Activated CD4-positive, alpha-beta T cell treated with anti-CD3 and anti-CD28 coated beads, Interleukin-10, Interleukin-2, amounts not matched to agents 100 ng/mL and 50 ng/mL, durations not matched to agents 16 hours and 8 hours (primary cell): ENCODE data around the gene CFAP77.
A peak's percentile ranks its signal among the peaks of the same experiment; 100 is the strongest.

Experiments used
- DNase-seq: peaks from one replicate; pipeline ENCODE4 v3.0.0-alpha.2; 2020

The CFAP77 gene

DNA sequence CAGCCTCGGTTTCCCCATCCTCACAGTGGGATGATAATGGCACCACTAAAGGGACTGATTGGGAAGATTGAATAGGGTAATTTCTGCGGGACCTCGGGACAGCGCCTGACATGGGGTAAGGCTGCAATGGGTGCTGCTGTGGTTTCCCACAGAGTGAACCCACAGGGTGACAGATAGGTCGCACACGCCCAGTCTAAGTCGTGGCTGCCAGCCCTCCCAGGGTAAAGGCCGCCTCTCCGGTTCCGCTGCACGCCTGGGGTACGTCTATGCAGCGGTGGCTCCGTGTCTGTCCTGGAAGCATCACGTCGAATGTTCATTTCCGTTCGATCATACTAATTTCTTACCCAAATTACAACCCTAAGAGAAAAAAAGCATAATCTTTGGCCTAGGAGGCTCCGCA, 631 bp downstream of the CFAP77 start:
- peak; percentile 5 for DNase-seq

DNA sequence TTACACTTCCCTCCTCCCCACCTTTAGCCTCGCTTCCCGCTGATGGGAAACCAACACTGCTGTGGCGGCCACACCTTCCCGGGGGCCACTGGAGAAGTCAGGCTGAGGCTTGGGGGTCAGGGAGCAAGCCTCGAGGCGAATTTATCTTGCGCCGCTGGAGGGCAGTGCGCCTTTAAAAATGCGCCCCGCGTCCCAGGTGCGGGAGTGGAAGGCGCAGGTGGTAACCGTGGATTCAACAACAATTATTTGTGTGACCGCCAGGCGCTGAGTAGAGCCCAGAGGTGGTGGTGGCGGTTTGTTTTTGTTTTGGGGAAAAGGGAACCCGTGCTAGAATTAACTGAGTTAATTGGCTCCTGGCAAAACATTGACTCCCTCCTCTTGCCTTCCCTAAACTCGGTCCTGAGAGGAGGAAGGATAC, 1.1 kb downstream of the CFAP77 start:
- peak; percentile 72 for DNase-seq

DNA sequence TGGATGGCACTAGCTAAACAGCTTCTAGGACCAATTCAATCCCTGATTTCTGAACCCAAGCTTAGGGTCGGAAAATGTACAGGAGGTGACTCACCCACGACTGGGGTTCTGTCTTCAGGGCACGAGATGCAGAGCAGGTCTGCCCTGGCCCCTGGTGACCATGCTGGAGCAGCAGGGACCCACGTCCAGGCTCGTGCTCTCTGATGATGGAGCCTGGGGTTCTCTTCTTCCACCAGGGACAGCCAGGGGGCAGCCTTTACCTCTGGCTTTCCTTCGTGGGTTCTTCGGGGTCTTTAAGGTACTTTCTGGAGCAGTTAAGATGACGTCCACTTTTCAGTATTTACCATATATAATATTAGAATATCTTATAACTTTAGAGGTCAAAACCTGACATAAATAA, 2.1 kb downstream of the CFAP77 start:
- peak; percentile 28 for DNase-seq

DNA sequence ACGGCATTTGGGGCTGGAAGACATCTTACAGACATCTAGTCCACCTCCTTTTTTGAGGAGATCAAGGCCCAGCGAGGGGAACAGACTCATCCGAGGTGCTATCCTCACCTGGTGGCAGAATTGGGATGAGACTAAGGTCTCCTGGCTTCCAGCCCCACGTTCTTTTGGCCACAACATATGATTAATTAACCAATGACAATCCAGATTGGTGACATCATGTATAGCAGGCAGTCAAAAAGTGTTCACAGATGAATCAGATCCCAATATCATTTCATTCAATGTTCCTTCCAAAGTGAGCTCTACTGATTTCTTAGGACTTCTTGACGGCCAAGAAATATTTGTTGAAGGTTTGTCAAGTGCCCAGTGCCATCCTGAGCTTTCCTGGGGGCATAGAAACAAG, 3.9 kb downstream of the CFAP77 start:
- no peak for DNase-seq

DNA sequence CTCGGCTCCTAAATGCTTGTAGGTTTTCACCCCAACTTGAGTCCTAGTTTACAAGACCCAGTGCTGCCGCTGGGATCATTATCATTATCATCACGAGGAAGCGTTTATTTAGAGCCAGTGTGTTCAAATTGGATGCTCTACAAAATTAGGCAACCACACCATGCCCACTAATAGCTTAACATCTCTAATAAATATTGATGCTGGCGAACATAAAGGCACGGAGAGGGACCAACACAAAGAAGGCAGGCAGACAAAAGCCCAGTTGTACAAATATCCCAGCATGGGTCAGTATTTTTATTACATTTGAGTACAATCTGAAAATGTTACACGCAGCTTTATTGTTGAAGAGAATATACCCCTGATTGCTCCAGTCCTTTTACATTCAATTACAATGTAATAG, 4.7 kb downstream of the CFAP77 start:
- no peak for DNase-seq

DNA sequence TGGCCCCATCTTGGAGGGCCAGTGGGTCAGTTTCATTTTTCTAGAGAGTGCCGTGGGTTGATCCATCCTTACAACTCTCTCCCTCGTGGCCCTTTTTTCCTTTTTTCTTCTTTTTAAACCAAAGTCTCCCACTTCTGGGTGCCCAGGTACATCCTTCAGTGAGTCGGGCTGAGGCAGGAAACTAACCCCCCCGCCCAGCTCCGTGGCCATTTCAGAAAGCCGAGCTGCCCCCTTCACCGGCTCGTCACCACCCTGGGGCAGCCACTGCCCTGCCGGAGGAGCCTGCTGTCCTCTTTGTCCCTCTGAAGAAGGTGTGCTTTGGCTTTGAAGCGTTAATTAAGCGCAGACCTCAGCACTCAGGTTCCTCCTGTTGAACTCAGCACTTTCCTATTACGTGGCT, 5.2 kb downstream of the CFAP77 start:
- no peak for DNase-seq

DNA sequence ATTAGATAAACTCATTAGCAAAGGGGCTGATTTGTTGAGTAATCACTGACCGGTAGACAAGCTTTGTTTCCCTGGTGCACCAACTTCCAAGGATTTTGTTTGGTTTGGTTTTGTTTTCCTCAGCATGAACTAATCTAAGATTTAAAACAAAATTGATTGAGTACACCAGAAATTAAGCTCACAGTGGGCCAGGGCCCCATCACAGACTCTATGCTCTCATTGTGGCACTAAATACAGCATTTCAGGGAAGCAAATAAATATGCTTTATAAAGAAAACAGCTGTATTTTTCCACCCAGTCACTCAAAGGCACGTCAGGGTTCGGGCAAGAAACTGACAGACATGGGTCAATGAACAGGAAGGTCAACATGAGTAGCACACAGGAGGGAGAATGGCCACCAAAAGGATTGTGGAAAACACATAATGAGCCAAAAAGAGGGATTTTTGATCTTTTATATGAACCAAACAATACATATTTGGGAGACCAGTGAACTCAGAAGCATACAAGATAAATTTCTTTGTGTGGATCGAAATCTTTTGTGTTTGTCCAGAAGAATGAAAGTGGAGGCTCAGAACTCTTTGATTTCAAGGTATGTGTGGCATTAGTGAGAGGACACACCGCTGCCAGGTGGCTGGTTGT, 8.8 kb downstream of the CFAP77 start:
- DNase-seq: no peak

DNA sequence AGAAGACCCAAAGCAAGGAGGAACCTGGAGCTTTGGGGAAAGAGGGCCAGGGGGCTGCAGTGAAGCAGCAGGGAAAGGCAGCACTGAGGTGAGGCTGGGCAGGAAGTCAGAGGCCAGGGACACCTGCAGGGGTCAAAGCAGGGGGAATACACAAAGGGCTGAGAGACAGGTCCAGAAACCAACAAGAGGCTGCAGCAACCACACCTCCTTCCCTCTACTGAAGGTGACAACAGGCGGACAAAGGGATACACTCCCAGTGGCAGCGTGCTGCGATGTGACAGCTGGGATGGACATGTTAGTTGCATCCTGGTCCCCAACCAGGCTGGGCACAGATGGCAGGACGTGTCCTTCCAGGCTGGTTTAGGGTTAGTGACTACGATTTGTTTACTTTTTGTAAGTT, 12.6 kb downstream of the CFAP77 start:
- DNase-seq: no peak

DNA sequence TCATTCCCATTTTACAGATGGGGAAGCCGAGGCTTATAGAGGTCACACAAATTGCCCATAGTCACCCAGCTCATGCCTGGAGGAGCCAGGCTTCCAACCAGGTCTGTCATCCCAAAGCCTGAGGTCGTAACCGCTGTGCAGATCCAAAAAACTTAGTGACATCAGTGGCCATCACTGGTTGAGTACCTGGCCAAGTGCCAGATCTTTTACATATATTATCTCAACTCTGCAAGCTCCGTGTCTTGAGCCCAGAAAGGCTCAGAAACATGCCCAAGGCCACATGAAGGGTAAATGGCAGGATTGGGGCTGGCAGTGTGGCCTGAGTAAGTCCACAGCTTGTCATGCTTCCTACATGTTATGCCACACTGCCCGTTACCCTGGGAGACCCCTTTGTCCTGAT, 13.5 kb downstream of the CFAP77 start:
- DNase-seq: no peak

DNA sequence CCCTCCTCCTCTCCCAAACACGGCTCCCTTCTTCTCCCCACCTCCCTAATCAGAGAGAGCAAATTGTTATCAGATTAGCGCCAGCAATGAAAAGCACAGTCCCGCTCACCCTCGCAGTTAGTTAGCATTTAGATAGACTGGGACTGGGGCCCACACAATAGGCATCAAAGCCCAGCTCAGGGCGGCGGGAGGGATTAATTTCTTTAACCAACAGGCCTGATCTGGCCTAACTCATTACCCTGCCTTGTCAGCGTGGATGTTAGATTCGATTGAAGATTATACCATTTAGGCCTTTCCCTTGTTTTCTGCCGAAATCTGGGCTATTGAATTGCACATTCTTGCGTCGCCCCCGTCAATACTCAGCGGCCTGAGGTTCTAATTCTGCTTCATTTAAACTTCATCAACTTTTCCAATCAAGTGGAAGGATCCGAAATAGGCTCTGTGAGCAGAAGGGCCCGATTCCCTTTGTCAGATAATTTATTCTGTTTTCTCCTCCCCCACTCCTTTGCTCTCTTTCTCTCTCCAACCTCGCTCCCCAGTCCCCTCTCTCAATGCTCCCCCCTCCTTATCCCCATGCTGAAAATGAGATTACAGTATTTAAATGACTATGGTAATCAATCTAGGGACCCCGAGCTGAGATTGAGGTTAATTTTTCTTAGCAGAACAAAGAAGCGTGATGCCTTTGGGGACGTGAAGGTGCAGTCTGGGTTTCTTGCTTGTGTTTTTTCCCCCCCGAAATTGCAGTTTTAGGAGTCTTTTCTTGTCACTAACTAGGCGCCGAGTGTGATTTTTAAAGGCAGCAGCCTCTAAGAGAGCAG, 15.1 kb downstream of the CFAP77 start:
- no peak for DNase-seq

DNA sequence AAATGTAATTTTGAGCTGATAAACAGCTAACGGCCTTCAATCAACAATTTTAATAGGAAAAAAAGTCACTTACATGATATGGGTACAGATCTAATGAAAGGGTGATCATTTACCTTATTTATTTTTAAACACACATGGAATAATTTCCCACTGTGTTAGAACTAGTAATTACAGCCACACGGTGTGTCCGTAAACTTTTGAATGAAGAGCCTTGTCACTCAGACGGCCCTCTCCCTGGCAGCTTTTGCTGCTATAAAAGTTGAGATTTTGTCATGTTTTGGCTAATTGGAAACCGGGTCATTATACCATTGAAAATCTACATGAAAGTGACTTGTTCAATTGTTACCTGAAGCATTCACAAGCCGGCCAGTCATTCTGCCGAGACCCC, 15.7 kb downstream of the CFAP77 start:
- DNase-seq: no peak

DNA sequence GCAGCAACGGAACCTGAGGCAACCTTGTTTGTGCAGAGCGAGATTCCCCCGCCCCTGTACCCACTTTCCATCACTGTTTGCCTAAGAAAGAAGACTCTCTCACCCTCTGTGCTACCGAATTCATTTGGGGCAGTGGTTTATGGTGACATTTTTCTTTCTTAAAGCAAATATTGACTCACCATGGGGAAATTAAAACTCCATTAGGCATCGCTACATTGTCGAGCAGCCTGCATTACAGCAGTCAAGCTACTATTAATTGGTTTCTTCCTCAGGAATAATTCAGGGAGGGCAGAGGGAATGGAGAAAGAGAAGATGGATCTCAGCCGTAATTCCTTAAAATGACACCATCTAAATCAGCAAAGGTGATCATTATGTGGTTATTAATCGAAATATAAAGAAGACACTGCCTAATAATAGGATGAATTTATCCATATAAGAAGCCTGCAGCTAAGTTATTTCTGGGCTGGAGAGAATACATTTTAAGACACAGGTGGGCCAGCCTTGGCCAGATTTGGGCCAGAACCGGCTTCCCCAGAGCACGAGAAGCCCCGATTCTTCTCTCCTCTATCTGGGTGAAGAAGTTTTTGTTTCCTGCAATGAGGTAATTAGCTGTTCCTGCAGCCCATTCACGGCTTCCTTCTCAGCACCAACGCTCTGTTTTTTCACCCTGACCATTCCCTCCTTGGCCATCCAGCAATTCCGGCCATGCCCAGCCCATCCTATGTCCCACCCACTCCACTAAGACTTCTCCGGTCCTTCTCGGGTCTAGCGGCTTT, 16.8 kb downstream of the CFAP77 start:
- no peak for DNase-seq

DNA sequence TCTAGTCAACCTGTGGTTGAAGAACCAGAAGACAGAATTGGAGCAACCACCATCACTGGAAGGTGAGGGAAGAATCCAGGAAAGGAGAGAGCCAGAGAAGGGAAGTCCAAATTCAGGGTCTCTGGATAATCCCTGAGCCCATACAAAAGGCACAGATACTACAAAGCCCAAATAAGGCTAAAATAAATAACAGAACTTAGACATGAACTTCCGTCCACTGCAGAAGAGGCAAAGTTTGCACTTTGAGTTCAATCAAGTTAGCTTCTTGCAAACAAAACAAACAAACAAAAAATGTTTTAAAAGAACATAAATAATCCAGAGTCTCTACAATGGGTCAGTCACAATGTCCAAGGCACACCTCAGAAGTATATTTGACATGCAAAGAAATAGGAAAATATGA, 21.0 kb downstream of the CFAP77 start:
- no peak for DNase-seq

DNA sequence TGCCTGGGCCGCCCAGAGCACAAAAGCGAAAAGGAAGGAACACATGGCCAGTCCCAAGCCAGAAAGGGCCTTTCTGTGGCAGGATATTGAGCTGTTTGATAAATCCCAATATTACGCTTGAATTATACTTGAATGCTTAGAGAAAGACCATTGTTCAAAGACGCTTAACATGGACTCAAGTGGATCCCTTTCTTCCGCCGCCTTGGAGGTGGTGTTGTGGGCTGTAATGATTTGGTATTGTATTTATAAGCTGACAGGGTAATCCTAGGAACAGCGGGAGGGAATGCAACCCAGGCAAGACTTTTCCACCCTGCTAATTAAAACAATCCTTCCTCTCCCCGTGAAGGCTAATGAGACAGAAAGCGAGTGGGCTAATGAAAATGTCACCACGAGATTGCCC, 24.9 kb downstream of the CFAP77 start:
- no peak for DNase-seq

DNA sequence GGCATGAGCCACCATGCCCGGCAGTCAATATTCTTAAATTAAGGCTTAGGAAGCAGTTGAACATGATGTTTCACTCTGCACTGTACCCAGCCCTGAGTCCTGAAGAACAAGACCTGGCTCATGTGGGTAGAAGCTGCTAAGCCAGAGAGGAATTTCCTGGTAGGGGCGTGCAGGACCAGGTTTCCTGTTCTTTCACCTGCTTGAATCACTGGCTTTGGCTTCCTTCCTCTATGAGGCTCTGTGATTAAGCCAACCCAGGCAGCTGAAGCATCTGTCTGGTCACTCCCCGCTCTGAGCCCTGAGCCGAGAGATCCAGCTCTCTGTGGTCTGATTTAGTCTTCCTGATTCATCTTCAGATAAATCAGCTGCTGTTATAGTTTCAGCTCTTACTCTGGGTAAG, 29.1 kb downstream of the CFAP77 start:
- DNase-seq: no peak

DNA sequence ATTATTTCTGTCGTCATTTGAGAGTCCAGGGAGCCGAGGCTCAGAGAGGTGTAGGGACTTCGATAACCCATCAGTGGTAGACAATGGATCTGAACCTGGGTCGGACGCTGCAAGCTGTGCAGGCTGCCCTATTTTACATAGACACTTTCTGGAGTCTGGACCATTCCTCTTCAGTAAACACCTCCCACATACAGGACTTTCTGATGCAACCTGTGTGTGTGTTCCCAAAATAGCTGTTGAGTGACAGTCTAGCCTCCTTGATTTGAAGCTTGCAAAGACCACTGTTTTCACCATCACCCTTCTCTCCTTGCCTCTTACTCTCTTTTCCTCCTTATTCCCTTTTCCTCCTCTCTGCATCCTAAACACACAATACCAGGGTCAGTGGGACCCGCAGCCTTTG, 30.7 kb downstream of the CFAP77 start:
- DNase-seq: no peak

DNA sequence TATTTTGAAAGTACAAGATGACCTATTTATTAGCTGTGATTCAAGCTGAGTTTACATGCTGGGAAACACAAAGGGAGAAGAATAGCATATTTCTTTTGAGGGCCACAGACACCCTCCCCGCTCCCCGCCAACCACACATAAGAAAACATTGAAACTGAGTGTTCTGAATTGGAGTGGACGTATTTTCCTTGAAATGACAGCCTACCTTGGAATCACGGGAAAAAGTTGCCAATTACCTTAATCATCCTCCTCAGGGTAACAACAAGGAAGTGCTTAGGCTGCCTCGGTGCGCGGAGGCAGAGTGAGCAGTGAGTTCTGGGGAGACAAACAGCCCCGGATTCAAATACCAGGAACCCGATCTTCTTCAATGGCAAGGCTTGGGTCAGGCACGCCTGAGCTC, 31.4 kb downstream of the CFAP77 start:
- DNase-seq: no peak

DNA sequence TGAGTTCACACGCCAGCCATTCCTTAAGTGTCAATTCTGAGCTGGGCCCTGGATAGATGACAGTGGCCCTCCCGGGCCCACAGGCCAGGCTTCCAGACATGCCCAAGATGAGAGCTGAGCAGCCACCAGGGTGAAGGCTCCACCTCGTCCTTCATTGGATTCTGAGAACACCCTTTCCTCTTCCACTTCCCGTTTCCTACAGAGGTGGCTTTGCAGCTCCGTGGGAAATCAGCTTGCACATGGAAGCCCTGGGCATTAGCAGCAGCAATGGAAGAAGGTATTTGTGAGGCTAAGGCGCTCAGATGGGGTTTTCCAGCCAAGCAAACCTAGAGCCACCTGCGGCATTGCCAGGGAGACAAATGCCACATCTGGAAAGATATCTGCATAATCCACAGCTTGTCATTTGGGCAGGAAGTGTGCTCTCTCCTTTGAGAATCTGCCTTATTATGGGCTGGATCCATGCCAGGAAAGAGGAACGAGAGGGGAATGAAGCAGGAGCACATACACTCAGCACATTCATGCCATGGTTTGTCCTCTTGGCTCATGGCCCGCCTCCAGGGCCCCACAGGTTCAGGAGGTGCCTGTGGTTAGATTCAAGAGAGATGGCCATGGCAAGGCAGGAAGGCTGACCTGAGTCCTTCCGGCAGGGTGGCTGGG, 34.1 kb downstream of the CFAP77 start:
- DNase-seq: no peak

DNA sequence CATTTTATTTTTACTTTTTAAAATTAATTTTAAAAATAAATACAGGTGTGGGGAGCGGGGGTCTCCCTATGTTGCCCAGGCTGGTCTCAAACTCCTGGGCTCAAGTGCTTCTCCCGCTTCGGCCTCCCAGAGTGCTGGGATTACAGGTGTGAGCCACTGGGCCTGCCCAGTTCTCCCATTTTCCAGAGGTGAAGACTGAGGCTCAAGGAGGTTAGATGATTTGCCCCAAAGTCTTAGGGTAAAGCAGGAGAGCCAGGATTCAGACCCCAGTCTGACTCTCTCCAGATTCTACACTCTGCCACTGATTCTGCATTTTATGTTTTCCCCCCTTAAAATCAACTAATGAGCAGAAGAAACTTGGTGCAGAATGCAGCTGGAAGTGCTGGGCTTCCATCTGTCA, 36.9 kb downstream of the CFAP77 start:
- no peak for DNase-seq

DNA sequence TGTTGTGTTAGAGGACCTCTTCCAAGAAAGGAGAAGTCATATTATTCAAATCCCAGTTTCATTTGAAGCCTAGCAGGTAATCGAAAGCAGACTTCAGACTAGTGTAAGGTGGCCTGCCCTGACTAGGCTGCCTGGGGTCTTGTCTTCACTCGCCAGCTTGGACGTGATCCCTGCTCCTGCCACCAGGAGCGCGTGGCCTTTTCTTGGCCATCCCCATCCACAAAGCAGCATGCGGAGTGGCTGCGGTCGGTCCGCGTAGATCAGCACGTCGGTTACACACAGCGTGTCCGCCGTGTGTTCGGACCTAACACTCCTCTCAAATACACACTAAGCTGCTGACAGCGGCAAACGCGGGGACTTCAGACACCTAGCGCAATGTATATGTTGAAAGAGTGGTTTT, 37.3 kb downstream of the CFAP77 start:
- no peak for DNase-seq

DNA sequence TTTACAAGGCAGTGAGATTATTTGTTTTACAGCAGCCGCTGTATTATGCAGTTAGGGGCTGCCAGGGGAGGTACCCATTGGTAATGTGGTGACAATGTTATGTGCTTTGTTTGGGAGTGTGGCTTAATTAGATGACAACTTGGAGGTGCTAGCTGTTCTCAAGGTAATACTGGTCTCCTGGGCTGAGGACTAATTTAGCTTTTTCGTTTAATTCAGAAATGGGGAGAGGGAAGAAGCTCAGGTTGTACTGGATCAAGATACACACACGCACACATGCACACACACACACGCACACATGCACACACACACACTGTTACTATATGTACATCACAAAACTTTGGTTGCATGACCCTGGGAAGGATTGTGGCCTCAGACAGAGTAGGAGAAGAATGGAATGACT, 37.9 kb downstream of the CFAP77 start:
- no peak for DNase-seq

DNA sequence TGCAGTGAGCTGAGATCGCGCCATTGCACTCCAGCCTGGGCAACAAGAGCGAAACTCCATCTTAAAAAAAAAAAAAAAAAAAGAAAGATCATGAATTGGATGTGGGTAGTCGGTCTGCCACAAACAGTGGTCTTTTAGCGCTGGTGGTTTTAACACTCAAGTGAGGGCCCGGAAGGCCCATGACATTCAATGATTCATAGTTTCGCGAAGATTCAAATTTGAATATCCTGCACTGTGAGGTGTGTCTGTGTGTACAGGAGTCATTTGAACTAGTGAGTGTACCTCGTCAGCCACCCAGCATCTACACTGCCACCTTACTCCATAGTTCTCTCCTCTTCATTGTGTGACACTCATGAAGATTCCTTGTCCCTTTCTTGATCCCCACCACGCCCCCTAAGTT, 41.3 kb downstream of the CFAP77 start:
- DNase-seq: peak; percentile 68

DNA sequence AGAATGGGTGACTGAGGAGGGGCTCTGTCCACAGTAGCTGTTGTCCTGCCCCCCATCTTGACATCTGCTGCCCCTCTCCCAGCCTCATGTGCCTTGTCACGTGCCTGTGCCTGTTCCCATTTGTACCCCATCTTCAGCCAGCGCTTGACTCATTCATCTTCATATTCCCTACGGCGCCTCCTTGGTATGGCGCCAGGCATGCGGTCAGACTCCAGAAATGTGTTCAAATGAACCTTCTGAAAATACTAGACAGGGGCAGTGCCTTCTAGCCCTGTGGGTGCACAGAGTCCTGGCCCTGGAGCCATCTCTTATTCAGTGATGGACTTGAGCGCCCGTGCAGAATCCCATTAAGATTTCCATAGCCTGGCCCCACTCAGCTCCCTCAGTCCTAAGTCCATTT, 46.2 kb downstream of the CFAP77 start:
- no peak for DNase-seq
